ENCODE results near the gene ZNF80. TPM values are rescaled to one million over a fixed set of nuclear protein-coding genes. Genes with fewer than 3 reads are reported as not detected.
A peak's percentile ranks its signal among the peaks of the same experiment; 100 is the strongest.

The ZNF80 gene
- polyA plus RNA-seq, 1 donor (not counting 4 experiments of a cell fraction or from before 2014, with no cell fraction given), result not detected

- no peak for FAIRE-seq
- Histone ChIP-seq H3K9me3 (ENCODE audit: control insufficient read depth, low read depth, low read length) (no peaks in the 10 kb centered on the region), H3K4me2 (ENCODE audit: control insufficient read depth, extremely low read depth, insufficient read depth, low read depth, low read length) (no peak overlapping the region), H3K9me1 (ENCODE audit: control insufficient read depth, extremely low read depth, insufficient read depth, low read length) (no peaks in the 10 kb centered on the region), H3K4me1 (ENCODE audit: control insufficient read depth, extremely low read depth, insufficient read depth, low read length) (no peaks in the 10 kb centered on the region), H3K79me2 (ENCODE audit: control insufficient read depth, insufficient read depth, low read length) (no peaks in the 10 kb centered on the region), H3K4me3 (ENCODE audit: control insufficient read depth in 2 of 3, extremely low read depth in 1 of 3, insufficient read depth in 2 of 3, low read depth in 1 of 3, low read length in 3 of 3) (no peak overlapping the region), H3K9ac (ENCODE audit: control insufficient read depth, extremely low read depth, insufficient read depth, low read length) (no peak overlapping the region), H3K27ac (ENCODE audit: control insufficient read depth, insufficient read depth, low read length) (no peak overlapping the region), H3K36me3 (ENCODE audit: control insufficient read depth in 2 of 2, extremely low read depth in 1 of 2, insufficient read depth in 2 of 2, low read length in 2 of 2) (no peaks in the 10 kb centered on the region), H3K27me3 (ENCODE audit: control insufficient read depth, extremely low read depth, insufficient read depth, low read length) (no peaks in the 10 kb centered on the region), H4K20me1 (ENCODE audit: control insufficient read depth, extremely low read depth, insufficient read depth, low read length) (no peaks in the 10 kb centered on the region), H2AFZ (ENCODE audit: control insufficient read depth, low read length) (peak overlapping the region; percentile 3)
- dilution Hi-C loops (cut with MboI; ENCODE audit: extremely low pct_ligation_motif_present, low sequenced_read_pairs), result no loop called here
- TF ChIP-seq EZH2 (IDR thresholded peaks at IDR 0.05; ENCODE audit: low read length), result no peak
- TF ChIP-seq, protein P1, sequence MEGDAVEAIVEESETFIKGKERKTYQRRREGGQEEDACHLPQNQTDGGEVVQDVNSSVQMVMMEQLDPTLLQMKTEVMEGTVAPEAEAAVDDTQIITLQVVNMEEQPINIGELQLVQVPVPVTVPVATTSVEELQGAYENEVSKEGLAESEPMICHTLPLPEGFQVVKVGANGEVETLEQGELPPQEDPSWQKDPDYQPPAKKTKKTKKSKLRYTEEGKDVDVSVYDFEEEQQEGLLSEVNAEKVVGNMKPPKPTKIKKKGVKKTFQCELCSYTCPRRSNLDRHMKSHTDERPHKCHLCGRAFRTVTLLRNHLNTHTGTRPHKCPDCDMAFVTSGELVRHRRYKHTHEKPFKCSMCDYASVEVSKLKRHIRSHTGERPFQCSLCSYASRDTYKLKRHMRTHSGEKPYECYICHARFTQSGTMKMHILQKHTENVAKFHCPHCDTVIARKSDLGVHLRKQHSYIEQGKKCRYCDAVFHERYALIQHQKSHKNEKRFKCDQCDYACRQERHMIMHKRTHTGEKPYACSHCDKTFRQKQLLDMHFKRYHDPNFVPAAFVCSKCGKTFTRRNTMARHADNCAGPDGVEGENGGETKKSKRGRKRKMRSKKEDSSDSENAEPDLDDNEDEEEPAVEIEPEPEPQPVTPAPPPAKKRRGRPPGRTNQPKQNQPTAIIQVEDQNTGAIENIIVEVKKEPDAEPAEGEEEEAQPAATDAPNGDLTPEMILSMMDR (optimal IDR thresholded peaks at IDR 0.05 in 1 of 3, IDR thresholded peaks at IDR 0.05 in 1 of 3, conservative IDR thresholded peaks at IDR 0.05 in 1 of 3; ENCODE audit: extremely low read depth in 1 of 3, insufficient read depth in 2 of 3, low read length in 3 of 3), result no peak
- peak; percentile 5 for DNase-seq (ENCODE audit: low read depth, low spot score)
Observed at GRCh38 chr3:114274929-114275328, 37.6 kb upstream of the ZNF80 start.

- H2AFZ ChIP-seq (ENCODE audit: control insufficient read depth, low read length), result no peak overlapping the region
- TF ChIP-seq, protein P1 (optimal IDR thresholded peaks at IDR 0.05 in 1 of 3, IDR thresholded peaks at IDR 0.05 in 1 of 3, conservative IDR thresholded peaks at IDR 0.05 in 1 of 3; ENCODE audit: extremely low read depth in 1 of 3, insufficient read depth in 2 of 3, low read length in 3 of 3), result no peak
- no peak for TF ChIP-seq EZH2 (IDR thresholded peaks at IDR 0.05; ENCODE audit: low read length)
- dilution Hi-C loops (cut with MboI; ENCODE audit: extremely low pct_ligation_motif_present, low sequenced_read_pairs), result no loop called here
- H3K4me3 ChIP-seq (ENCODE audit: control insufficient read depth in 2 of 3, extremely low read depth in 1 of 3, insufficient read depth in 2 of 3, low read depth in 1 of 3, low read length in 3 of 3), result no peak overlapping the region
- H3K27me3 ChIP-seq (ENCODE audit: control insufficient read depth, extremely low read depth, insufficient read depth, low read length), result no peaks in the 10 kb centered on the region
- H3K4me1 ChIP-seq (ENCODE audit: control insufficient read depth, extremely low read depth, insufficient read depth, low read length), result no peaks in the 10 kb centered on the region
- no peaks in the 10 kb centered on the region for H3K36me3 ChIP-seq (ENCODE audit: control insufficient read depth in 2 of 2, extremely low read depth in 1 of 2, insufficient read depth in 2 of 2, low read length in 2 of 2)
- no peaks in the 10 kb centered on the region for H4K20me1 ChIP-seq (ENCODE audit: control insufficient read depth, extremely low read depth, insufficient read depth, low read length)
- no peak overlapping the region for H3K9ac ChIP-seq (ENCODE audit: control insufficient read depth, extremely low read depth, insufficient read depth, low read length)
- H3K79me2 ChIP-seq (ENCODE audit: control insufficient read depth, insufficient read depth, low read length), result no peaks in the 10 kb centered on the region
- no peaks in the 10 kb centered on the region for H3K9me3 ChIP-seq (ENCODE audit: control insufficient read depth, low read depth, low read length)
- FAIRE-seq, result no peak
- H3K27ac ChIP-seq (ENCODE audit: control insufficient read depth, insufficient read depth, low read length), result no peak overlapping the region
- H3K4me2 ChIP-seq (ENCODE audit: control insufficient read depth, extremely low read depth, insufficient read depth, low read depth, low read length), result no peak overlapping the region
- no peak for DNase-seq (ENCODE audit: low read depth, low spot score)
- no peaks in the 10 kb centered on the region for H3K9me1 ChIP-seq (ENCODE audit: control insufficient read depth, extremely low read depth, insufficient read depth, low read length)
Observed at GRCh38 chr3:114272271-114272670, 34.9 kb upstream of the ZNF80 start.

Measured in keratinocyte (primary cell).